COLO668 (cell line): ENCODE measurements around the gene ZNF365.
"Not testable (repeated sequence)": the region's sequence is repeated elsewhere in the genome, so short reads cannot be mapped to it uniquely, and the experiment has no call there.

ENCODE experiments used
- DNase-seq: peaks from one replicate; lab custom pipeline; 2025; ENCODE audit not compliant: unreplicated experiment; lab: John Stamatoyannopoulos, UW

ZNF365 gene

DNA sequence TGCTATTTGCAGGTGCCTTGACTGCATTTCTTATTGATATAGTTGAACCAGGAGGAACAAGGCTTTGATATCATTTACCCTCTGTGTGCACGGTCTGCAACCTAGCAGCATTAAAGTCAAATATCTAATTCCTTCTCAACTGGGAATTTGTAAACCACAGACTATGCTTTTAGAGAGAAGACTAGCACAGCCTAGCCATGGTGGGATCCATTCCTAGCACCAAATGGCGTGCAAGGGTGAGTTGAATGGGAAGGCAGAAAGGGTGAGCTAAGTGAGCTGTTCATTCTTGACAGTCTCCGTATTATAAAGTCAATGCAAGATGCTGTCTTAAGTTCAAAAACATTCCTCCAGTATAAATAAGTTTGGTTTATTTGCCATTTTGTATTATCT lies 2.9 kb downstream of the ZNF365 start:
- DNase-seq, result no peak

DNA sequence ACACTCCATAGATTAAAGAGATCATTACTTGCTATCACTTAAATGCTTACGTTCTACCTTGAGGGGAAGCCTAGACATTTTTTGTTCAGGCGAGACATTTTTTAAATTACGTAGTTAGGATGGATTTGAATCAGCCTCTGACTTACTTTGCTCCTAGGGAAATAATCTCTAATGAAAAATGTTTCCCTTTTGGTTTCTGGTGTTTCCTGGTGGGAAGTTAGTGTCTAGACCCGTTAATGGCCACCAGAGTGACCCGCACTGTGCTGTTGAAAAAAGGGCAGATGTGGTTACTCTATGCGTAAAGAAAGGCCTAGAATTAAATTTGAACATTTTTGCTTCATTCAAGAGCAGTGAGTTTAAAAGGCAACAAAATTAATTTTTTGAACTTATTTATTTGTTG lies 3.8 kb downstream of the ZNF365 start:
- no peak for DNase-seq

DNA sequence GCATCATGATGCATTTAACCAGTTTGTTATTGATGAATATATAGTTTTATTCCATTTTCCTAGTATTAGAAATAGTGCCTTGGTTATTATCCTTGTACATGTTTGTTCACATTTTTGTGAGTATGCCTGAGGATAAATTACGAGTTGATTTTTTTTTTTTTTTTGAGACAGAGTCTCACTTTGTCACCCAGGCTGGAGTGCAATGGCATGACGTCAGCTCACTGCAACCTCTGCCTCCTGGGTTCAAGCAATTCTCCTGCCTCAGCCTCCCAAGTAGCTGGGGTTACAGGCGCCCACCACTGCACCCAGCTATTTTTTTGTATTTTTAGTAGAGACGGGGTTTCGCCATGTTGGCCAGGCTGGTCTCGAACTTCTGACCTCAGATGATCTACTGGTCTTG lies 4.7 kb downstream of the ZNF365 start:
- not testable (repeated sequence) for DNase-seq

DNA sequence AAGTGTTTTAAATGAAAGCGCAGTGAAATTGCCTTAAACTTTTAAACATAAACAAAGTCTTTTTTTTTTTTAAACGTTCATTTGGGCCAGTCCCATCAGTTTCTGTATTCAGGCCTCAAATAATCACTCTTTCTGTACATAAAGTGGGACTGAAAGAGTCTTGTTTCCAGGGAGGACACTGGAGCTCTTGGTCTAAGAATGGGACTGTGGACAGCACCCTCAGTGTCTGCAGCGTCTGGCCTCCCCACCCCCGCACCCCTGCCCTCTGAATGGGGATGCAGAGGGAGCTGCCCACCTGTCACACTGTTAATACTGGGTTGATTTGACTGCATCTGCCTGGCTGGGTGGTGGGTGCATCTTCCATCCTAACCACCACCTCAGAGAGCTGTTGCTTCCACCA lies 5.2 kb downstream of the ZNF365 start:
- no peak for DNase-seq

DNA sequence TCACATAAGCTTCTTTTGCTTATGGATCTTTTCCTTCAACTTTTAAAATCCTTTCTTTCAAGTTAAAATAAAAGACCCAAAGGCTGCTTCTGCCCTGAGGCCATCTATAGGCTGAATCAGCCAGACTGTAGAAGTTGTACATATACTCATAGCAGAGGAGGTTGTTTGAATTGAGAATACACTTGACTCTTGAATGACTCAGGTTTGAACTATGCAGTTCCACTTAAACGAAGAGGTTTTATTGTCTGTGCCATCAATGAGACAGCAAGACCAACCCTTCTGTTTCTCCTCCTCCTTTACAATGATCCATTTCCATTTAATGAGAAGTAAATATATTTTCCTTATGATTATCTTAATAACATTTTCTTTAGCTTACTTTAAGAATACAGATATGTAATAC lies 5.8 kb downstream of the ZNF365 start:
- DNase-seq, result no peak

DNA sequence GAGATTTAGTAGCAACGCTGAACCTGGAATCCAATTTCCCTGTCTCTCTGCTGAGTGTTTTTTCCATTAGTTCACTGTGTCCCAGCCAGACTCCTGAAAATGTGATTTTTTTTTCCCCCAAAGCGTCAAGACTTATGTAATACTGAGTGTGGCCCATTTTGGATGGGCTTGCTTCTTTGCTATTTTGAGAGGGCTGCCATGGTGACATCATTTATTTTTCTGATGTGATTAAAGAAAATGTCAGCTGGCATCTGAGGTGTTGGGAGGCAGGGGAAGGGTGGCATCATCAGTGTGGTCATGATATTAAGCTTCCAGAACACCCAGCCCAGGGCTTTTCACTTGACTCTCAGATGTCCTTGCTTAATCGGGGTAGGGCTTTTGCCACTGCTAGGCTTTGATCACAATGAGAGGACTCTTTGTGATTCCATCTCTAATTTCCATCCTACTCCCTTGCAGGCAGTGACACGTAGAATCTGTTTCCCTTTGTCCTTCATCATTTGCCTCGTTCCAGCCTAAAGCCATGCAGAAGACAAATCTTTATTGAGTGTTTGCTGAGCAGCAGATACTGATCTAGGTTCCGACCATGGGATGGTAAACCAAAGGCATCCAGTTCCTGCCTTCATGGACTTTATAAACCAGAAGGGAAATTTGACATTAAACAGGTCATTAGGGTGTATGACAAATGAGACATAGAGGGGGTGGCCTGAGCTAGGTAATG lies 7.4 kb downstream of the ZNF365 start:
- no peak for DNase-seq

DNA sequence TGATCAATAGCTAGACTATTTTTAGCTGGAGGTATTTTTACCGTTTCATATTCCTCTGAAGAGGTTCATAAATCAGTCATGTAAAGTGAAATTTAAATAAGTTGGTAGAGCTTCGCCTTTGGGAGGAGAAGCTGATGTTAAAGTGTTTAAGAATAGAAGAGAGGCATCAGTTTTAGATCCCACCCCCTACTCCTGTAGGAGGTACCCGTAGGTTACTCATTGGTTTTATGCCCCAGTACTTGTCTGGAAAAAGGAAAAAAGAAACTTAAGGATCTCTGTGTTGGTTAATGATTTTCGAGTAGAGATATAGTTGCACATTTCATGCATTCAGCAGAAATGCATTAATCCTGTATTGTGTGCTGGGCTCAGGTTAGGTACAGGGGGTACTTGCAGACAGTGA lies 8.7 kb downstream of the ZNF365 start:
- DNase-seq, result no peak

DNA sequence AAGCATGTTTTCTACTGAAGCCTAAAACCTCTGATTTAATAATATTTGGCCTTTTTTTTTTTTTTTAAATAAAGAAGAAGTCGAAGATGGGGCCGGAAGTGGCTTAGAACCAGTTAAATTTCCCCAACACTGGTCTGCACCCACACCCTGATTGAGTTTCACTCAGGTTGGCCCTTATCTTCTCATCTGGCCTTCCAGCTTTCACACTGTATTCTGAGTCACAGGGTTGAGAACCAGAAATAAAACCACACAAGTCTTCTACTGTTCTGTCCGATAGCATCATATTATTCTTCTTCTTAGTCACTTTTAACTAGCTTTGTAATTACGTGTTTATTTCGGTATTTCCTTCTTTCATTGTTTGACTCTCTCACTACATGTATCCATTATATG lies 9.9 kb downstream of the ZNF365 start:
- no peak for DNase-seq

DNA sequence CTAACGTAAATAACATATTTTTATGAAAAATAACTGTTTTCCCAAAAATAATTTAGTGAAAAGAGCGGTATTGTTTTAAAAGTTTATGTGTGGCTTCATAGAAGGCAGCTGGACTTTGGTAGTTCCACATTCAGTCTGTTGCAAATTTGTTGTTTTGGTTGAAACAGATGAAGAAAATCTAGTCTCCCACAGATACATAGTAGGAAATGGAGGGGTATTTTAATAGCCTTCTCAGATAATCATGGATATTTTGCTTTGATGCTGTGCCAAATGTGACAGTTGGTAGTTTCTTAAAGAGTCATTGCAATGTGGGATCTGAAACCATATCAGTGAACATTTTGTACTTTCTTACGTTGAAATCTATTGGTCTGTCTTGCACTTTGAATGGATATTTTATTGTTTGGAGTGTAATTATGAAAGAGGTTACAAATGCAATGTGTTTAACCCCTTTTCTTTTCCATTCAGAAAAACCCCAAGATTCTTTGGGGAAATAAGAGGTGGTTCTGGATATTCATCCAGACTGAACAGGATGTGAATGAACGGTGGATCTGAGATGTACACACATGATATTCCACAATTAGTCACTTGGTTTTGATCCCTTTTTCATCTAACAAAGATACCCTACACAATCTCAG lies 10.4 kb downstream of the ZNF365 start:
- DNase-seq, result no peak

DNA sequence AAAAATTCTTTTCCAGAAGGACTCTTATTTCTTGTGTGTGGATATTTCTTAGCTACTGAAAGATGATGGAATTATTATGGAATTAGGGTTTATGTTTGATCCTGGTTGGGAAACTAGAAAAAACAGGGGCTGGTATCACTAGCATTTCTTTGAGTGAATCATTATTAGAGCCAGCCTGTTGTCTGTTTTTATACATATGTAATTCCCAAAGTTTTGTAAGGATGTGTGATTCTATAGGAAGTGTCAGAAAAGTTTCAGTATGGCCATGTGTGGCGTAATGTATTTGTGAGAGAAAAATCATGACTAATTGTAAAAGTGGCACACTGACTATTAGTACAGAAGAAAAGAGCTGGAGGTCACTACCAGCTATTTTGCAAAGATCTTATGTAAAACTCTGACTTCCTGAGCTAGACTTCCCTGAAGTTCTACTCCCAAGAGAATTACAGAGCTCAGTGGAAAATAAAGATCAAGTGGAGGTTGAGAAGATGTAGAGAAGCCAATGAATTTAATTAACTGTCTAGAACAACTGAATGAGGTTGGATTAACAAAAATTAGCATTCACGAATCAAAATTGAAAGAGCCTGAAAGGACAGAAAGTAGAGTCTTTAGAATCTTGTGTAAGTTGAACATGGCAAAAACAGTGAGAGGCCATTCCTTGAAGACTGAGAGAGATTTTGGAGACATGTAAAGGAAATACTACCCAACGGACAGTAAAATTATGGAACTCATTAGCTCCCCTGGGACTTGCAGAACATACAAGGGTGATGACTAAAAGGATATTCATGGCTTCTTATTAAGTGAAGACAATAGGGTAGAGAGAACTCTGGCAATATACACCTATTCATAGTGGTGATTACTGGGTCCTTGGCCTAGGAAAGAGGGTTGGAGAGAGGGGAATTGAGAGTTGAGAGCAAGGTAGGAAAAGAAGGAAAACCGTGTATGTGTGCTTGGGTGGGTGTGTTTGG lies 12.5 kb downstream of the ZNF365 start:
- DNase-seq, result no peak

DNA sequence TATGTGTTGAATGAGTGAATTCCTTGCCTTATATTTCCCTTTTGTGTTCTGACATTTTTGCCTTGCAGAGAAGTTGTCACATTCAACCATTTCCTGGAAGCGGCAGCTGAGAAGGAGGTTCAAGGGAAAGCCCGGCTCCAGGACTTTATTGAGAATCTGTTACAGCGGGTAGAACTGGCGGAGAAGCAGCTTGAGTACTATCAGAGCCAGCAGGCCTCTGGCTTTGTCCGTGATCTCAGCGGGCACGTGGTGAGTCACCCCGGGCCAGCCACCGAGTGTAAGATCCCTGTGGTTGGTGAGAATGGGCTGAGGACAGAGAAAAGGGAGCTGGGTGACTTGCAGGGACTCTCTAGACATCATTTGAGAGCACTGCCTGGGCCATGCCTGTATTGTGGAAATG lies 14.2 kb downstream of the ZNF365 start:
- DNase-seq, result no peak

DNA sequence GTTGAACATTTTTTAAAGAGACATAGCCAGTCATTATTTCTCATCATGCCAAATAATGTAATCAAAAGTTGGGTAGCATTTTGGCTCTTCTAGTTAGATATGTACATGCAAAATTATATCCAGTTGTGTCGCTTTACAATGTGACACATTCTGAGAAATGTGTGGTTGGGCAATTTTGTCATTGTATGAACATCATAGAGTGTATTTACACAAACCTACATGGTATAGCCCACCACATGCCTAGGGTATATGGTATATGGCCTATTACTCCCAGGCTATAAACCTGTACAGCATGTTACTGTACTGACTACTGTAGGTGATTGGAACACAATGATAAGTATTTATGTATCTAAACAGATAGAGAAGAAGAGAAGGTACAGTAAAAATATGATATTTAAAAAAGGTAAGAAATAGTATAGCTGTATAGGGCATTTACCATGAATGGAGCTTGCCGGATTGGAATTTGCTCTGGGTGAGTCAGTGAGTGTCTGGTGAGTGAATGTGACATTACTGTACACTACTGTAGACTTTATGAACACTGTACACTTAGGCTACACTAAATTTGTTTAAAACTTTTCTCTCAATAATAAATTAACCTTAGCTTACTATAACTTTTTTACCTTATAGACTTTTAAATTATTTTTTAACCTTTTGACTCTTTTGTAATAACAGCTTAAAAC lies 16.5 kb downstream of the ZNF365 start:
- DNase-seq, result no peak

DNA sequence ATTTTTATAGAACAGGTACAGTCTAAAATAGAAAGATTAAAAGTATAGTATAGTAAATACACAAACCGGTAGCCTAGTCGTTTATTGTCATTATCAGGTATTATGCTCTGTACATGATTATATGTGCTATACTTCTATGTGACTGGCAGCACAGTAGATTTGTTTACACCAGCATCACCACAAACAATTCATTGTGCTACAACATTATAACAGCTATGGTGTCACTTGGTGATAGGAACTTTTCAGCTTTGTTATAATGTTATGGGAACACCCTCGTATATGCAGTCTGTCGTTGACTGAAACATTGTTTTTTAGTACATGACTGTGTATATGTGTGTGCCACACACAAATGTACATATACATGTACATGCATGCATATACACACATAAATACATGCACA lies 19.1 kb downstream of the ZNF365 start:
- no peak for DNase-seq

DNA sequence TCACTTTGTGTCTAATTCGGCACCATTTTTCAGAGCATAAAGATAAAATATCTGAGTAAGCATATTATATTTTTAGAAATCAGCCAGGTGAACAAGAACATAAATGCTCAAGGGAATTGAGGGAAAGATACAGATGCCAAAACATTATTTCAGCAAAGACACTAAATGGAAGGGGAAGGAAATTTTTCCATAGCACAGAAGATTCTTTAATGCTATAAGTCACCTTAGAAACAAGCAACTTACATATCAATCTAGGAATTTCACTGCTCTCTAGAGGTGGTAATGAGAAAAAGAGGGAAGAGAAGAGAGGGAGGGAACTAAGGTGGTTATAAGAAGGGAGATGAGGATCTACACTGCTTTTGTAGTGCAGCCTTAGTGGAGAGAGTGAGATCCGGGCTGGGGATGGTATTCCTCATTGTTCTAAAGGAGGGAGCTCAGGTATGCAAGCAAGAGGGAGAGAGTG lies 20.4 kb downstream of the ZNF365 start:
- no peak for DNase-seq

DNA sequence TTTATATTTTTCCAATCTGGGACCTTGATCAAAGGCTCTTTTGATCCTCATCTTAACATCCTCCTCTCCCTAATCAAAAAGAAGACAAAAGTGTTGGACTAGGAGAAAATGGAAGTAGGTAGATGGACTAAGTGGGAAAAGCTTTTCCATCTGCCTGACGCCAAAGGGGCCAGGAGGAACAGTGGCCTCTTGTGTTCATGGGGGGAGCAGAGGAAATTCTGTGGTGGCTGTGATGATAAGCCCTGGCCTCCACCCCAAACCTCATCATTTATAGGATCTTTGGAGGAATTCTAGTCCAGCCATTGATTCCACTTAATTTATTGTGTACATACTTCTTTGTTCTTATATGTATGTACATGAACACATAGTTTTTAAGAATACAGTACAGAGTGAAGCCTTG lies 21.7 kb downstream of the ZNF365 start:
- no peak for DNase-seq

DNA sequence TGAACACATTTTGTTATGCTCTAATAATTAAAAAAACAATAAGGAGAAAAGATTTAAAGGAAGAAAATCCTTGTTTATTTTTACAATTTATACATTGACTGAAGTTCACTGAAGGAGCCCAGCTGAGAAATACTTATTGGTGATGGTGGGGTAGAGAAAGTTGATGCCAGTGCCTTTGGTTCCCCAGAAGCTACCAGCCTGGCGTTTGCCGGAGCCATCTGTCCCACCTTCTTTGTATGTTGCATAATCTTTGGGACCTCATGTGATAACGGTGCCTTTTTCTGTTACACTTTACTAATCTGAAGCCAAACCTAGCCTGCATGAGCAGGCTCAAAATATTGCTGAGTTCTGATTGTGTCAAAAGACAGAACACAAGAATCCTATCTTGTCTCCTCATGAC lies 22.7 kb downstream of the ZNF365 start:
- no peak for DNase-seq

DNA sequence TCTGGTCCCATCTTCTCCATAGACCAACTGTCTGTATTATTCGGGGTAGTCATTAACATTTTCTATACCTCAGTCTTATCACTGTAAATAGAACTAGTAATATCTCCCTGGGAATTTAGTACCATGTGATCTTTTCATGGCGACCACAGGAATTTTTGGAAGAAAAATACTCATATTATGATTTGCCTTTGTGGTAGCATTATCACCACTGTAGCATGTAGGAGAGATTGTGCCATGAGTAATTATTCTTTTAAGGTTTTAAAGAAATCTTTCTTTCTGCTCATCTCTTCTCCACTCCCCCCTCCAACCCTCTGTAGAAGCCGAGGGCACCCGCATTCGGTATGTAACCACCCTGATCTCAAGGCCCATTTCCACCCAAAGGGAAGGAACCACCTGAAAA lies 25.0 kb downstream of the ZNF365 start:
- no peak for DNase-seq

DNA sequence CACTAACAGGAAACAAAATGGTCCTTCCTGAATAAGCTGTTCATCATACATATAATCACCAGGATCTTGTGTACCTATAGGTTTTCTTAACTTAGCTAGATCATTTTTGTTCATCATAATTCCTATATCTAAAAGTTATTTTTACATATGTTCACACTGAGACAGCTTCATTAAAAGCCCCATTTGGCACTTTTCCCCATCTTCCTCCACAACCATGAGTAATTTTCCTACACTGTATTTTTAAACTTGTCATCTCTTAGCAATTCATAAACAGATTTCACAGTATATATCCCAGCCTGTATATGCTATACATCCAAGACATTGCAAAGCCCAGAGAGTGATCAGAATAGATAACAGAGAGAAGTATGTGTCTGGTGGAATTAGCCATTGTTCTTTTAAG lies 28.3 kb downstream of the ZNF365 start:
- DNase-seq, result no peak

DNA sequence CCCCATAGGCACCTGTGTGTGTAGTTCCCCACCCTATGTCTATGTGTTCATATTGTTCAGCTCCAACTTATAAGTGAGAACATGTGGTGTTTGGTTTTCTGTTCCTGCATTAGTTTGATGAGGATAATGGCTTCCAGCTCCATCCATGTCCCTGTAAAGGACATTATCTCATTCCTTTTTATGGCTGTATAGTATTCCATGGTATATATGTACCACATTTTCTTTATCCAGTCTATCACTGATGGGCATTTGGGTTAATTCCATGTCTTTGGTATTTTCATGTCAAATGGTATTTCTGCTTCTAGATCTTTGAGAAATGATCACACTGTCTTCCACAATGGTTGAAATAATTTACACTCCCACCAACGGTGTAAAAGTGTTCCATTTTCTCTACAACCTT lies 36.4 kb downstream of the ZNF365 start:
- DNase-seq, result not testable (repeated sequence)

DNA sequence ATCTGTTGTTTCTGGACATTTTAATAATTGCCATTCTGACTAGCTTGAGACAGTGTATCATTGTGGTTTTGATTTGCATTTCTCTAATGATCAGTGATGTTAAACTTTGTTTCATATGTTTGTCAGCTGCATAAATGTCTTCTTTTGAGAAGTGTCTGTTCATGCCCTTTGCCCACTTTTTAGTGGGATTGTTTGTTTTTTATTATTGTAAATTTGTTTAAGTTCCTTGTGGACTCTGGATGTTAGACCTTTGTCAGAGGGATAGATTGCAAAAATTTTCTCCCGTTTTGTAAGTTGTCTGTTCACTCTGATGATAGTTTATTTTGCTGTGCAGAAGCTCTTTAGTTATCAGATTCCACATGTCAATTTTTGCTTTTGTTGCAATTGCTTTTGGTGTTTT lies 36.8 kb downstream of the ZNF365 start:
- DNase-seq, result not testable (repeated sequence)

DNA sequence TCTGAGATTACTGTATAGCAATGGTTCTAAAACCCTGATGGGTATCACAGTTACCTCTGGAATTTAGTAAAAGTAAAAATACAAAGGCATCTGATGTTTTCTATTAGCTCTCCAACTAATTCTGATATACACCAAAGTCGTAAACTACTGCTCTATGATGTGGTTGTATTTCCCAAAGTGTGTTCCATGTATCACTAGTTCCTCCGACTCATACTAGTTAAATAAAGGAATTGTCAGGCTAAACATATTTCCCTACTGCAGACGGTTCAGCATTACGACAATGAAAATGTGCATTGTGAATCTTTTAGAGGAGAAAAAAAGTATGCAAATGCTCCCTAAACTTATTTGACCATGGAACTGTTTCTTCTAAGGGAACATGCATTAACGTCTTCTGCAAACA lies 38.9 kb downstream of the ZNF365 start:
- no peak for DNase-seq
